Loucy (cell line): Measurements from ENCODE around the gene LRP10.
A peak's percentile ranks its signal among the peaks of the same experiment; 100 is the strongest.

Experiments
- H2AFZ ChIP-seq: fragments of 200-600 bp; sonication (generic); 2 replicates; pipeline ENCODE4 v1.6.0; 2016; ENCODE audit warnings: antibody characterized with exemption, mild to moderate bottlenecking, low read length, moderate library complexity
- H3F3A ChIP-seq: fragments of 200-600 bp; 2 replicates; pipeline ENCODE4 v1.6.0; 2016; ENCODE audit warnings: antibody characterized with exemption, low read depth, mild to moderate bottlenecking
- H3K27me3 ChIP-seq: fragments of 200-600 bp; sonication (generic); 2 replicates; pipeline ENCODE4 v1.6.1; 2014; ENCODE audit warnings: low read length, mild to moderate bottlenecking; ENCODE audit not compliant: insufficient read depth, poor library complexity, severe bottlenecking
- H3K36me3 ChIP-seq: fragments of 200-600 bp; sonication (generic); 2 replicates; pipeline ENCODE4 v1.6.1; 2016; ENCODE audit warnings: low read length; ENCODE audit not compliant: insufficient read depth
- H3K4me1 ChIP-seq: fragments of 200-600 bp; sonication (generic); 2 replicates; pipeline ENCODE4 v1.5.1; 2014; ENCODE audit warnings: low read length, mild to moderate bottlenecking; ENCODE audit not compliant: insufficient read depth, poor library complexity, severe bottlenecking
- H3K4me2 ChIP-seq: fragments of 200-600 bp; sonication (generic); 2 replicates; pipeline ENCODE4 v1.6.0; 2014; ENCODE audit warnings: antibody characterized with exemption, low read length, low read depth, mild to moderate bottlenecking; ENCODE audit not compliant: poor library complexity, severe bottlenecking
- H3K4me3 ChIP-seq: fragments of 200-600 bp; sonication (generic); 2 replicates; pipeline ENCODE4 v1.5.1; 2014; ENCODE audit warnings: low read length, mild to moderate bottlenecking, mixed read lengths; ENCODE audit not compliant: poor library complexity, severe bottlenecking
- H3K79me2 ChIP-seq: fragments of 200-600 bp; sonication (generic); 2 replicates; pipeline ENCODE4 v1.6.1; 2014; ENCODE audit warnings: low read length; ENCODE audit not compliant: insufficient read depth
- H3K9ac ChIP-seq: fragments of 200-600 bp; sonication (generic); 2 replicates; pipeline ENCODE4 v1.6.0; 2014; ENCODE audit warnings: mild to moderate bottlenecking, low read depth, low read length, moderate library complexity; ENCODE audit not compliant: poor library complexity, severe bottlenecking
- H3K9me2 ChIP-seq: fragments of 200-600 bp; sonication (generic); replicated peaks from 2 replicates; pipeline ENCODE4 v1.6.1; 2016; ENCODE audit warnings: low read depth, low read length, mixed read lengths
- H3K9me3 ChIP-seq: fragments of 200-600 bp; sonication (generic); 2 replicates; pipeline ENCODE4 v1.6.1; 2014; ENCODE audit warnings: mild to moderate bottlenecking, antibody characterized with exemption, low read length, low read depth; ENCODE audit not compliant: insufficient read depth
- H4K20me1 ChIP-seq: fragments of 200-600 bp; sonication (generic); 2 replicates; pipeline ENCODE4 v1.6.0; 2014; ENCODE audit warnings: antibody characterized with exemption, low read length, mild to moderate bottlenecking; ENCODE audit not compliant: insufficient read depth, poor library complexity, severe bottlenecking
- CTCF ChIP-seq: fragments of 200-600 bp; sonication (generic); conservative IDR thresholded peaks from 2 replicates; pipeline ENCODE4 v1.5.1; 2014; ENCODE audit warnings: mild to moderate bottlenecking, antibody characterized with exemption, low read length
- EZH2phosphoT487 ChIP-seq: fragments of 200-600 bp; IDR thresholded peaks from 2 replicates; pipeline ENCODE4 v1.6.1; 2018; ENCODE audit warnings: antibody characterized with exemption, mild to moderate bottlenecking, moderate library complexity, borderline replicate concordance

Gene LRP10

GRCh38 chr14:22837114-22837749, 34.3 kb upstream of the LRP10 start:
- no peak overlapping the region for H2AFZ ChIP-seq
- peaks cover 15% of the 10 kb centered on the region for H3K4me1 ChIP-seq
- no peak overlapping the region for H3K4me3 ChIP-seq
- H4K20me1 ChIP-seq: no peaks in the 10 kb centered on the region
- no peaks in the 10 kb centered on the region for H3K79me2 ChIP-seq
- no peaks in the 10 kb centered on the region for H3K9me3 ChIP-seq
- H3K4me2 ChIP-seq: no peak overlapping the region
- H3K9ac ChIP-seq: no peak overlapping the region
- H3K36me3 ChIP-seq: peaks cover 2% of the 10 kb centered on the region; the same call in 1 of the 2 replicates
- H3F3A ChIP-seq: no peaks in the 10 kb centered on the region
- H3K9me2 ChIP-seq: no peaks in the 10 kb centered on the region
- no peaks in the 10 kb centered on the region for H3K27me3 ChIP-seq
- no peak for TF ChIP-seq CTCF
- TF ChIP-seq EZH2phosphoT487: no peak

- Histone ChIP-seq H3K4me2 (no peak overlapping the region), H3K9ac (peak overlapping the region; percentile 47), H3K79me2 (no peaks in the 10 kb centered on the region), H3K4me1 (peaks cover 15% of the 10 kb centered on the region), H2AFZ (no peak overlapping the region), H3K27me3 (no peaks in the 10 kb centered on the region), H4K20me1 (no peaks in the 10 kb centered on the region), H3F3A (no peaks in the 10 kb centered on the region), H3K4me3 (no peak overlapping the region), H3K36me3 (peaks cover 2% of the 10 kb centered on the region; the same call in 1 of the 2 replicates), H3K9me2 (no peaks in the 10 kb centered on the region), H3K9me3 (no peaks in the 10 kb centered on the region)
- TF ChIP-seq CTCF: no peak
- no peak for TF ChIP-seq EZH2phosphoT487
Observed at GRCh38 chr14:22837750-22838538, 33.6 kb upstream of the LRP10 start.

DNA sequence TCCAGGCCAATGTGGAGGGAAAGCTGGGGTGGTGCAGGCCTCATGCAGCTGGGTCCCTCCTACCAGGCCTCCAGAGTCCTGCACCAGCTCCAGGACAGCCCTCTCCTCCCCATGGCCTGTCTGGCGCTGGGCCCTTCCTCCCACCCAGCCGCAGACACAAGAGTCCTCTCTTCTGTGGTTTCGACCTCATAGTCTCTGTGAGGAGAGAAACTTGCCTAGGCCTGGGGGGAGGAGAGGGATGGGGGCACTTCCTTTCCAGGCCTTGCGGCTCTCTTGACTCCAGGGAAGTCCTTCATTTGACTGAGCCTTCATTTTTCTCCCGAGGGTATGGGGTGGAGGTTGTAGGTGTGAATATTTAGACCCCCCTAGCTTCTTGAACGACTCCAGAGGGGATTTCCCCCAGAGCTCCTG, 32.9 kb upstream of the LRP10 start:
- H3K9me3 ChIP-seq: no peaks in the 10 kb centered on the region
- no peak overlapping the region for H2AFZ ChIP-seq
- no peaks in the 10 kb centered on the region for H3K79me2 ChIP-seq
- H3K9me2 ChIP-seq: no peaks in the 10 kb centered on the region
- no peak overlapping the region for H3K4me3 ChIP-seq
- no peaks in the 10 kb centered on the region for H3F3A ChIP-seq
- peak overlapping the region; percentile 47 for H3K9ac ChIP-seq
- TF ChIP-seq CTCF (no peak), EZH2phosphoT487 (no peak)
- H3K36me3 ChIP-seq: 0 out of 2 replicates have a peak, but pooled peaks cover 2% of the 10 kb centered on the region
- H3K27me3 ChIP-seq: no peaks in the 10 kb centered on the region
- peaks cover 15% of the 10 kb centered on the region for H3K4me1 ChIP-seq
- H3K4me2 ChIP-seq: peak overlapping the region; percentile 11
- no peaks in the 10 kb centered on the region for H4K20me1 ChIP-seq
